ENCODE data around the gene ABI2. TPM values are rescaled to one million over a fixed set of nuclear protein-coding genes. Genes with fewer than 3 reads are reported as not detected.

The ABI2 gene
- total RNA-seq, 6 experiments from 2014 or later: 5.2 to 13.9 (median 8.9) TPM

- intact Hi-C loops (cut with DNase I): no loop called here
- TF ChIP-seq CTCF (IDR thresholded peaks at IDR 0.05) (no peak), POLR2A (IDR thresholded peaks at IDR 0.05) (no peak)
- no peaks in the 10 kb centered on the region for H3K9me3 ChIP-seq
- peaks cover 0 to 15% (median 3%) of the 10 kb centered on the region in 4 donors for H3K36me3 ChIP-seq
- no peak overlapping the region for H3K4me3 ChIP-seq
- H3K27me3 ChIP-seq: no peaks in the 10 kb centered on the region
- H3K27ac ChIP-seq: peak overlapping the region in 1 of 3 donors; percentile 4
- peaks cover 0 to 25% (median 4%) of the 10 kb centered on the region in 4 donors for H3K4me1 ChIP-seq
- ATAC-seq: peak in 1 of 4 donors; percentile 46
- WGBS (ENCODE audit: insufficient coverage, low coverage, low lambda C conversion rate, missing lambda C conversion rate): 0% methylated on average over 1 of the region's 1 CpG
- no peak for DNase-seq
Observed at GRCh38 chr2:203469546-203469945, 141.4 kb downstream of the ABI2 start.

GRCh38 chr2:203470371-203470770 is 142.2 kb downstream of the ABI2 start:
- intact Hi-C loops (cut with DNase I): no loop called here
- no peaks in the 10 kb centered on the region for H3K27me3 ChIP-seq
- ATAC-seq: peak; percentile 61 to 84 (median 68)
- TF ChIP-seq CTCF (IDR thresholded peaks at IDR 0.05): no peak
- no peak for TF ChIP-seq POLR2A (IDR thresholded peaks at IDR 0.05)
- no peaks in the 10 kb centered on the region for H3K9me3 ChIP-seq
- no peak for DNase-seq
- WGBS (ENCODE audit: insufficient coverage, low coverage, low lambda C conversion rate, missing lambda C conversion rate): 68% methylated on average over 4 of the region's 4 CpGs
- H3K36me3 ChIP-seq: peaks cover 0 to 9% (median 2%) of the 10 kb centered on the region in 4 donors
- H3K27ac ChIP-seq: no peak overlapping the region
- peaks cover 0 to 25% (median 4%) of the 10 kb centered on the region in 4 donors for H3K4me1 ChIP-seq
- H3K4me3 ChIP-seq: no peak overlapping the region

DNA sequence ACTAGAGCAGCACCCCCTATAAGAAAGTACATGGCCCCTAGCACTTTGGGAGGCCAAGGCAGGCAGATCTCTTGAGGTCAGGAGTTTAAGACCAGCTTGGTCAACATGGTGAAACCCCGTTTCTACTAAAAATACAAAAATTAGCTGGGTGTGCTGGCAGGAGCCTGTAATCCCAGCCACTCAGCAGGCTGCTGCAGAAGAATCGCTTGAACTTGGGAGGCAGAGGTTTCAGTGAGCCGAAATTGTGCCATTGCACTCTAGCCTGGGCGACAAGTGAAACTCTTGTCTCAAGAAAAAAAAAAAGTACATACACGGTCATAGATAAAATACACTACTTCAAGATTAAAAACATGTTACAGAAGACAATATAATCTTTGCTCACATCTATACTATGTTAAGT is 143.1 kb downstream of the ABI2 start:
- H3K9me3 ChIP-seq: no peaks in the 10 kb centered on the region
- TF ChIP-seq CTCF (IDR thresholded peaks at IDR 0.05) (no peak), POLR2A (IDR thresholded peaks at IDR 0.05) (no peak)
- peaks cover 0 to 25% (median 4%) of the 10 kb centered on the region in 4 donors for H3K4me1 ChIP-seq
- 77% methylated on average over 5 of the region's 5 CpGs for WGBS (ENCODE audit: insufficient coverage, low coverage, low lambda C conversion rate, missing lambda C conversion rate)
- H3K27me3 ChIP-seq: no peaks in the 10 kb centered on the region
- intact Hi-C loops (cut with DNase I): no loop called here
- H3K36me3 ChIP-seq: peaks cover 0 to 13% (median 2%) of the 10 kb centered on the region in 4 donors
- DNase-seq (no peak), ATAC-seq (no peak)
- H3K27ac ChIP-seq: no peak overlapping the region
- H3K4me3 ChIP-seq: no peak overlapping the region

GRCh38 chr2:203476881-203477280 is 148.7 kb downstream of the ABI2 start:
- WGBS (ENCODE audit: insufficient coverage, low coverage, low lambda C conversion rate, missing lambda C conversion rate): 89% methylated on average over 2 of the region's 2 CpGs
- Histone ChIP-seq H3K27me3 (no peaks in the 10 kb centered on the region), H3K4me3 (no peak overlapping the region), H3K4me1 (peaks cover 0 to 2% (median 0%) of the 10 kb centered on the region in 4 donors), H3K36me3 (peaks cover 0 to 11% (median 5%) of the 10 kb centered on the region in 4 donors), H3K27ac (no peak overlapping the region), H3K9me3 (no peaks in the 10 kb centered on the region)
- intact Hi-C loops (cut with DNase I): no loop called here
- no peak for ATAC-seq
- no peak for TF ChIP-seq CTCF (IDR thresholded peaks at IDR 0.05)
- TF ChIP-seq POLR2A (IDR thresholded peaks at IDR 0.05): no peak
- DNase-seq: no peak

GRCh38 chr2:203480623-203481022 is 152.4 kb downstream of the ABI2 start:
- 82% methylated on average over 5 of the region's 5 CpGs for WGBS (ENCODE audit: insufficient coverage, low coverage, low lambda C conversion rate, missing lambda C conversion rate)
- intact Hi-C loops (cut with DNase I): no loop called here
- DNase-seq (no peak), ATAC-seq (no peak)
- Histone ChIP-seq H3K4me3 (no peak overlapping the region), H3K4me1 (no peaks in the 10 kb centered on the region), H3K27me3 (no peaks in the 10 kb centered on the region), H3K27ac (no peak overlapping the region), H3K36me3 (peaks cover 0 to 31% (median 8%) of the 10 kb centered on the region in 4 donors), H3K9me3 (no peaks in the 10 kb centered on the region)
- TF ChIP-seq CTCF (IDR thresholded peaks at IDR 0.05) (no peak), POLR2A (IDR thresholded peaks at IDR 0.05) (no peak)

Data from right lobe of liver (tissue), 6 donors.